ENCODE results near the gene RPA3. TPM values are rescaled to one million over a fixed set of nuclear protein-coding genes. Genes with fewer than 3 reads are reported as not detected.

The RPA3 gene
- total RNA-seq, 3 donors from 2014 or later, result 23.2 to 38.4 (median 28.7) TPM

DNA sequence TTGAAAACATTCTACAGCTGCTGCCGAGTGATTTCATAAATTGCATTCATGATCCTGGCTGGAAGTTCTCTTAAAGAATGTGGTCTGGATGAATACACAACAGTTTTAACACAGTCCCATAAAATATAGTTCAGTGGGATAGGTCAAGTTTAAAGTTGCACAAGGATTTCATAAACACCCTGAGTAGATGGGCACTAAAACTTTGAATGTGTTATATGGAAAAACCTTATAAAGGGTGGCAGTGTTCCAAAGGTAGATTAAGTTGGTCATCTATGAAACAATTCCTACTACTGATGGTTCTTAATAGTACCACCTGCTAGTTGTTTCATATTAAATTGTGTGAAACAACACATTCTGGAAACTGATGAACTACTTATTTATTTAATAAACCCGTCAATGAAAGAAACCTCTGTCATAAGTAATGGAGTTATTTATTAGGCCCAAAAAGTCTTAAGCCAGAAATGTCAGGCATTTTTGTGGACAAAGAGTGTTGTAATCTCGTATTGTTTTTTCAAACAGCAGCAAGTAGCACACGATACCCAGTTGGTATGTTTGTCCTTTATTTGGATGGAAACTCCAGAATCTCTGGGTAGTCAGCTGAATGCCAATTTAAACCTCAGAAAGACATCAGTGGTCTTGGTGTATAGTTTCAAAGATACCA lies 14.3 kb upstream of the RPA3 start:
- peak; percentile 65 for ATAC-seq
- TF ChIP-seq, protein P1, sequence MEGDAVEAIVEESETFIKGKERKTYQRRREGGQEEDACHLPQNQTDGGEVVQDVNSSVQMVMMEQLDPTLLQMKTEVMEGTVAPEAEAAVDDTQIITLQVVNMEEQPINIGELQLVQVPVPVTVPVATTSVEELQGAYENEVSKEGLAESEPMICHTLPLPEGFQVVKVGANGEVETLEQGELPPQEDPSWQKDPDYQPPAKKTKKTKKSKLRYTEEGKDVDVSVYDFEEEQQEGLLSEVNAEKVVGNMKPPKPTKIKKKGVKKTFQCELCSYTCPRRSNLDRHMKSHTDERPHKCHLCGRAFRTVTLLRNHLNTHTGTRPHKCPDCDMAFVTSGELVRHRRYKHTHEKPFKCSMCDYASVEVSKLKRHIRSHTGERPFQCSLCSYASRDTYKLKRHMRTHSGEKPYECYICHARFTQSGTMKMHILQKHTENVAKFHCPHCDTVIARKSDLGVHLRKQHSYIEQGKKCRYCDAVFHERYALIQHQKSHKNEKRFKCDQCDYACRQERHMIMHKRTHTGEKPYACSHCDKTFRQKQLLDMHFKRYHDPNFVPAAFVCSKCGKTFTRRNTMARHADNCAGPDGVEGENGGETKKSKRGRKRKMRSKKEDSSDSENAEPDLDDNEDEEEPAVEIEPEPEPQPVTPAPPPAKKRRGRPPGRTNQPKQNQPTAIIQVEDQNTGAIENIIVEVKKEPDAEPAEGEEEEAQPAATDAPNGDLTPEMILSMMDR (IDR thresholded peaks at IDR 0.05), result no peak
- DNase-seq, result no peak
- Histone ChIP-seq H3K4me3 (no peak overlapping the region), H3K36me3 (ENCODE audit: low read depth) (no peaks in the 10 kb centered on the region), H3K9me3 (no peaks in the 10 kb centered on the region), H3K4me1 (ENCODE audit: low read depth) (peaks cover 9% of the 10 kb centered on the region)
- intact Hi-C loops (cut with DNase I, micrococcal nuclease), result no loop called here

DNA sequence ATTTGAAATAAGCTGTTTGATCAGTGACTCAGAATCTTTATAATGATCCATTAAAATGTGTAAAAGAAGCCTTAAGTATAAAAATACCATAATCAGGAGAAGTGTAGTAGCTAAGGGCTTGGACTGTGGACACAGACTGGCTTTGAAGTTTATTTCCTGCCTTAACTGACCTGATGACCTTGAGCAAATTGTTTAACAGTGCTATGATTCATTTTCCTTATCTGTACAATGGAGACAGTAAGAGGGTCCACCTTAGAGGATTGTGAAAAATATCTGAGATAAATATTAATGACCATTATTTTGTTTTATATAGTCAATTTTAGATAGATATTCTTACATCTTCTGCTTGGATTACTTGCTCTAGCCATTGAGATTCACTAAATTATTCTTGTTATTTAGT lies 13.3 kb upstream of the RPA3 start:
- ATAC-seq (peak; percentile 64), DNase-seq (no peak)
- Histone ChIP-seq H3K36me3 (ENCODE audit: low read depth) (no peaks in the 10 kb centered on the region), H3K9me3 (no peaks in the 10 kb centered on the region), H3K4me3 (no peak overlapping the region), H3K4me1 (ENCODE audit: low read depth) (peaks cover 9% of the 10 kb centered on the region)
- intact Hi-C loops (cut with DNase I, micrococcal nuclease), result no loop called here
- TF ChIP-seq, protein P1 (IDR thresholded peaks at IDR 0.05), result no peak

- H3K36me3 ChIP-seq (ENCODE audit: low read depth), result no peaks in the 10 kb centered on the region
- intact Hi-C loops (cut with DNase I, micrococcal nuclease), result no loop called here
- no peaks in the 10 kb centered on the region for H3K9me3 ChIP-seq
- peaks cover 5% of the 10 kb centered on the region for H3K4me1 ChIP-seq (ENCODE audit: low read depth)
- TF ChIP-seq, protein P1 (IDR thresholded peaks at IDR 0.05), result no peak
- H3K4me3 ChIP-seq, result no peak overlapping the region
- no peak for DNase-seq
- ATAC-seq, result no peak
These were observed 2.6 kb upstream of the RPA3 start for GRCh38 chr7:7720750-7721621.

GRCh38 chr7:7720193-7720592 lies 1.8 kb upstream of the RPA3 start:
- Histone ChIP-seq H3K4me3 (no peak overlapping the region), H3K9me3 (no peaks in the 10 kb centered on the region), H3K4me1 (ENCODE audit: low read depth) (peaks cover 5% of the 10 kb centered on the region), H3K36me3 (ENCODE audit: low read depth) (no peaks in the 10 kb centered on the region)
- intact Hi-C loops (cut with DNase I, micrococcal nuclease), result no loop called here
- peak in 1 of 3 donors; percentile 13 for DNase-seq
- TF ChIP-seq, protein P1 (IDR thresholded peaks at IDR 0.05), result no peak
- ATAC-seq, result peak; percentile 56

DNA sequence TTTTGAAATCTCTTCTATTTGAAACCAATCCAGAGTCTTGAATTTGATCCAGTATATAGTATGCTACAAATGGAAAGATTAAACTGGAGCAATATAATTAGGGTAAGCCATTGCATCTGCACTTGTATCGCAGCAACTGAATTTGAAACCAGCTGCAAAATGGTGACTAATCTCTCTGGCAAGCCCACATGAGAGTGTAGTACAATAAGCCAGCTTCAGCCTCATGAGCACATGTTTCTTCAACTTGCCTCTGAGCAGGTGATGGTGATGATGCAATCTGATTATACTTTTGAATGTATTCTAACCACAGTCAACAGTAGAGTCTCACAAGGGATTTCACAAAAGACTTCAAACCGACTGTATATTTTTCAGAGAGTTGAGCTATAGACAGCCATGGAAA lies 829 bp upstream of the RPA3 start:
- Histone ChIP-seq H3K4me3 (no peak overlapping the region), H3K4me1 (ENCODE audit: low read depth) (peaks cover 5% of the 10 kb centered on the region), H3K36me3 (ENCODE audit: low read depth) (no peaks in the 10 kb centered on the region), H3K9me3 (no peaks in the 10 kb centered on the region)
- intact Hi-C loops (cut with DNase I, micrococcal nuclease), result no loop called here
- DNase-seq (peak in 1 of 3 donors; percentile 13), ATAC-seq (peak; percentile 89)
- TF ChIP-seq, protein P1 (IDR thresholded peaks at IDR 0.05), result no peak

Data from mucosa of descending colon (tissue), 3 donors.